ENCODE results near the gene LSP1.

The LSP1 gene

DNA sequence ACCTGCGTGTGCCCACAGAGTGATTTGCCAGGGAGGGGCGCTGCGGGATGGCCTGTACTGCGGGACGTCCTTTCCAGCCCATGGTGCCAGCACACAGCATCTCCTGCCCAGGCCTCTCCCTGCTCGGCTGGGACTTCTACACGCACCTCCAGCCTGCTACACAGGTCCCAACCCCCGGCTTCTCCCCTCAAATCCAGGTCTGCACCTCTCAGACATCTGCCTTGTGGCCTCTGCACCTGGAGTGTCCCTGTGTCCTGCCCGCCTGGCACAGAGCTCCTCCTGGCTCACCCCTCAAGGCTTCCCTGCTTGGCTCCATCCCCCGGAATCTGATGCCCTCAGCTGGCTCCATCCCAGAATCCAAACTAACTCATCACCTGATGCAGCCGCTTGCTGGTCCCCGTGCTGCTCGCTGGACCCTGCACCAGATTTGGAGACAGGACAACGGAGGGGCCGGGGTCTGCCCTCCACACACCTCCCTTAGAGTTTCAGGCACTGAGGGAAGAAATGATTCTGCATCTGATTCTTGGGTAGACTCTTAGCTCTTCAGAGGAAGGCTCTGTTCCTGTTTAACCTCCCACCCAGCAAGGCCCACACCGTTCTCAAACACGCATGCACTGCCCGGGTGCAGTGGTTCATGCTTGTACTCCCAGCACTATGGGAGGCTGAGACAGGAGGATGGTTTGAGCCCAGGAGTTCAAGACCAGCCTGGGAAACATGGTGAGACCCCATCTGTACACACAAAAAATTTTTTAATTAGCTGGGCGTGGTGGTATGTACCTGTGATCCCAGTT is 4.0 kb upstream of the LSP1 start:
- no peak for DNase-seq (ENCODE audit: low read depth)

- no peak for DNase-seq (ENCODE audit: low read depth)
Measured at GRCh38 chr11:1851468-1852180, 1.3 kb upstream of the LSP1 start.

DNA sequence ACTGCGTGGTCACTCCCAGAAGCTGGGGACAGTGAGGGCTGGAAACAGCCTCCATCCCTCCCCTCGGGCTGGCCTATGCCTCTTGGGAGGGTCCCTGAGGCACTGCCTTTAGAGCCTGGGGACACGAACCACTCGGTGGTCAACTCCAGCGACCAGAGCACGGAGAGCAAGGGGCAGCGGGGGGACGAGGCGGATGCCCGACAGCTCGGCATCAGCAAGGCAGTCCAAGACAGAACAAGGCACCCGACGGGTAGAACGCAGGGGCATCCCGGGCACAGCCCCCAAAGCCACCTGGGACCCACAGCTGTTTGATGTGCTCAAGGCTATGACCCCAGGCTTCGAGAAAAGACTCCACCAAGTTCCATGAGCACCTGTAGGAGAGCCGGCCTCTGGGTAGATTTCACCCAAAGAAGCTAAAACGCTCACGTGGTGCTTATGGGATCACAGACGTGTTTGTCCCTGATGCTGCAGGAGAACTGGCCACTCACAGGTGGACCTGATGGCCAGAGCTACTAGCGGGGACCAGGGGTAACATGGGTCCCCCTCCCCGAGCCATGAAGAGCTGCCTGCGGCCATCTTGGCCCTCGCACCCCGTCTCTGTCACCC is 510 bp upstream of the LSP1 start:
- no peak for DNase-seq (ENCODE audit: low read depth)

GRCh38 chr11:1853376-1854131 is 670 bp downstream of the LSP1 start:
- no peak for DNase-seq (ENCODE audit: low read depth)

DNA sequence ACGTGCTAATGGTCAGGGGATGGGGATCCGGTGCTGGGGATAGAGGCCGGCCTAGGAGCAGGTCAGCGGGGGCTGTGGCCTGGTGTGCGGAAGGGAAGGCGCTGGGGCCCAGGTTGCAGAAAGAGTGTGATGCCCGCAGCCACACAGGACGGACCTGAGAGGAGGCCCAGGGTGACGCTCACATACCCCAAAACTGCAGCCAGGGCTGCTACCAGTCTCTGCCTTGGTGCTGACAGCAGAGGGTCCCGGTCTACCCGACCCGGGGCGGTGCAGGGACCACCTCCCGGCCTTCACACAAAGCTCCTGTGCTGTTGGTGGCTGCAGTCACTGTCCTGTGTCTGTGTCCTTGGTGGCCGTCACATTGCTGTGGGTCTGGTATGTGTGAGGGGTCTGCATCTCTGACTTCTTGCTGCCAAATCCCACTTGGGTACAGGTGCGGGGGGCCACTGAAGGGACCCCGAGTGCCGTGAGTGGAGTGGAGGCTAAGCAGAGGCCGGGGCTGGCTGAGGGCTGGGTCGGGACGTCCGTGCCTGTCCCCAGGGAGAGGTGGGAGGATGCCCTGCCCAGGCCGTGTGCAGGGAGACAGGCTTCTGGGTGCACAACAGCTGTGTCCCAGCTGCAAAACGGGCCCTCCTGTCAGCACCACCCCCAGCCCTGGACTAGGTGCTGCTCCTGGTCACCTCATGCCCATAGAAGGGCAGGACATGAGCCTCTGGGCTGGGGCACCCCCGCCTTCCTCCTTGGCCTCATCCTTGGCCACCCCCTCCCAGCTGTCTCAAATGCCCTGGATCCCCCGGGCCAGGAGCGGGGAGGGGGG is 1.5 kb downstream of the LSP1 start:
- DNase-seq (ENCODE audit: low read depth) = no peak

DNA sequence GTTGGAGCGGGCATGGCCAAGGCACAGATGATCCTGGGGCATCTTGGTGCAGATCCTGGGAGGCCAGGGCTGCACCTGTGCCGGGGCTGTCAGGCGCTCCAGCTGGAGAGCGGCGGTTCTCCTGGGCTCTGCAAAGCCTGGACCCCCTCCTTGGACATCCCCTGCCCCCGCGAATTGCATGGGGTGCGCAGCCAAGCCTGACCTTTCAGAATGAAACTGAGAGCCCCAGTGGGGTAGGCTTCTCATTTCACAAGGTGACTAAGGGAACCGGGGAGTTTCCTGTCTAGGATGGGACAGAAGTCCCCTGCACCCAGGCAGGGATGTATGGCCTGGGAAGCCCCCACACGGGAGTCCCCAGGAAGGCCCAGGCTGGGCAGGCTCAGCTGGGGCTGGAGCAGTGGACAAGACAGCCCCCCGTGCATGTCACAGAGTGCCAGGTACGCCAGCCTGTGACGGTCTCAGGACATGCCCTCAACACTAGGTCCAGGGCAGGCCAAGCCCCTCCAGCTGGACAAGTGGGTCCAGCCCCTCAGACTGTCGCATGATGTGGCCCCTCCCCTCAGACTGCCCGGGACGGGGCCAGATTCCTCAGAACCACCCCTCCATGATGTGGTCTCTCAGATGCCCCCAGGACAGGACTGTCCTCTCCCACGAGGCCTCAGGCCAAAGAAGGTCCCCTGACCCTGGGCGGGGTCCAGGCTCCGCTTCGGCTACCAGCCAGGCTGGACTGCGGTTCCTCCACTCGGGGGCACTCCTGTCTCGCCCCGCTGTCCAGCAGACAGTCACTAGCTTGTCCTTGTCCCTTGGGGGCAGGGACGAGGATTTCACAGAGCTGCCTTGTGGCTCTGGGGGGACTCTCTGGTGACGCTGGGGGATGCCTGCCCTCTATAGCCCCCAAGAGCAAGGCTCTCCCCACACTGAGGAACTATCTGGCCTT is 2.3 kb downstream of the LSP1 start:
- no peak for DNase-seq (ENCODE audit: low read depth)

DNA sequence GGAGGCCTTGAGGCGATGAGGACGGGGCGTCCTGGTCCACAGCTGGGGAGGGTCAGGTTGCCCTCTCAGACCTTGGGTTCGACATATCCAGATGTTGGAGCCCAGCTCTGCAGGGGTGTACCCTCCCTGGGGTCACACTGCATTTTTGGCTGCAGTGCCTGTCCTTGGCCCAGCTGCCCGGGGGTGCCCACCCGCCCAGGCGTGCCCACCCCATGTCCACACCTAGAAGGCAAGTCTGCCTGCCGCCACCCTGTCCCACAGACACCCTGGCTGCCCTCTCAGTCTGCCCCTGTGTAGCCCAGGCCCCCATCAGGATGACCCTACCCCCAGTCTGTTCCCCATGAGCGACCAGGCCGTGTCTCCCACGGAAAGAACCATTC is 3.0 kb downstream of the LSP1 start:
- no peak for DNase-seq (ENCODE audit: low read depth)

- no peak for DNase-seq (ENCODE audit: low read depth)
Measured at GRCh38 chr11:1856306-1857005, 3.6 kb downstream of the LSP1 start.

DNA sequence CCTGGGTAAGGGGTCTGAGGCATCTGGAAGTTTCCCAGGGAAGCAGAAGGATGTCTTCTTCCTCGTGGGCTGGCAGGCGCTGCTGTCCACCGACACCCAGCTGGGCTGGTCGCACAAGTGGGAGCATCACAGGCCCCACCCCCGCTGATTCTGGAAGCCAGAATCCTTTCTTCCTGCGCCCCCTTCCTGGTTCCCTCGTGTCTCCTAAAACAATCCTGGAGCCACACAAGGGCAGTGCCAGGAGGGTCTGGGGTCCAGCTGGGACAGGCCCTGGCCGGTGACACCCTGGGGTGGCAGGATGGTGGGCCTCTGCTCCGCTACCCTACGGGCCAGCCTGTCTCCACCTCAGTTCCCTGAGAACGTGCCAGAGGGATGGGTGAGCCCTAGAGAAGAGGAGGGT is 4.2 kb downstream of the LSP1 start:
- no peak for DNase-seq (ENCODE audit: low read depth)

DNA sequence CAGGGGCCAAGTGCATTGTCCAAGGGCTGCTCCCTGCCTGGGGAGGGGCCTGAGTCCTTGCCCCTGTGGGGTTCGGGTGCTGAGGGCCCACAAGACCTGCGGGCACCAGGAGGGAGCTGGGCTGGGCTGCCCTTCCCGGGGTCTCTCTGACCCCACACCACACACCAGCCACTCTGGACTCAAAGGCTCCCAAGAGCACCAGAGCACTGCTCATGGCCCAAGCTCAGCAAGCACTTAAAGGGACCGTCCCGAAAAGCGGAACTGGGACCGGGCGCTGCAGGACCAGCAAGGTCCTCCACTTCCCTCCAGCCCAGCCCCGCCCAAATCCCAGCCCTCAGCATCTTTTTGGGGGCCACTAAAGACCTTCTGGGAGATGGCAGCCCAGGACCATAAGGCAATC is 5.3 kb downstream of the LSP1 start:
- DNase-seq (ENCODE audit: low read depth) = no peak

DNA sequence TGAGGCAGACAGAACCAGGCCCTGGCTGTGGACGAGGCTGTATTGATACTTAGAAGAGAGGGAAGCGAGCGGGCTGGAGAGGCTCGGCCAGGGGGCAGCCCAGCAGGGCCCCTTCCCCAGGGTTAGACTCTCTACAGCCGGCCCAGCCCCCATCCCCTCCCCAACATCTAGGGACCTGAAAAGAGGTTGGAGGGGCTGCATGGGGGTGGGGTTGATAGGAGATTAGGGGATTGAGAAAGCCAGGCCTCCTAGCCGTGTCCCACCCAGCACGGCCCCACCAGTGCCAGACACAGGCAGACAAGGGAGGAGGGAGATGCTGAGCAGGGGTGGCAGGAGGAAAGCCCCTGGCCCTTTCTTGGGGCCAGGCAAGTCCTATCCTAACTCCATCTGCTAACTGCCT is 5.7 kb downstream of the LSP1 start:
- no peak for DNase-seq (ENCODE audit: low read depth)

GRCh38 chr11:1859004-1859403 is 6.1 kb downstream of the LSP1 start:
- DNase-seq (ENCODE audit: low read depth) = no peak

DNA sequence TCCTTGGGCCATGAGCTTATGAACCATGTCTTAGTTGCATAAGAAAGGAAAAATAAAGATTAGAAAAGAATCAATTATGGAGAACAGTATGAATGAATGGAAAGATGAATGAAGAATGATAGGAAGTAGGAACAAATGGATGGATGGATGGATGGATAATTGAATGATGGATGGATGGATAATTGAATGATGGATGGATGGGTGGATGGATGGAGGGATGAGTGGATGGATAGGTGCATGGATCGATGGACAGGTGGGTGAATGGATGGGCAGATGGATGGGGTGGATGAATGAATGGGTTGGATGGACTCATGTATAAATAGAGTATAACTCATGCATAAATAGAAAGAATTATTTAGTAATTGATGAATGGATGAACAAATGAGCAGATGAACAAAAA is 7.2 kb downstream of the LSP1 start:
- no peak for DNase-seq (ENCODE audit: low read depth)

GRCh38 chr11:1861435-1862411 is 8.8 kb downstream of the LSP1 start:
- no peak for DNase-seq (ENCODE audit: low read depth)

GRCh38 chr11:1862588-1863351 is 9.9 kb downstream of the LSP1 start:
- DNase-seq (ENCODE audit: low read depth) = no peak

- peak; percentile 48 for DNase-seq (ENCODE audit: low read depth)
Measured at GRCh38 chr11:1863352-1864216, 10.7 kb downstream of the LSP1 start.

- no peak for DNase-seq (ENCODE audit: low read depth)
Measured at GRCh38 chr11:1864231-1864630, 11.3 kb downstream of the LSP1 start.

All from non-pigmented ciliary epithelial cell (primary cell).